GM12875 (cell line): Measurements from ENCODE around the gene PSME2.
"Not testable (repeated sequence)": the region's sequence is repeated elsewhere in the genome, so short reads cannot be mapped to it uniquely, and the experiment has no call there.

ENCODE experiments used
- H3K4me3 ChIP-seq: one replicate; pipeline ENCODE4 v1.5.1; 2011; ENCODE audit warnings: low read depth, low read length, control low read depth
- CTCF ChIP-seq: IDR thresholded peaks from 2 replicates; pipeline ENCODE4 v1.5.1; 2011; ENCODE audit warnings: low read depth, mild to moderate bottlenecking, control low read depth, inconsistent platforms, low read length, moderate library complexity, borderline replicate concordance; ENCODE audit not compliant: insufficient read depth

The PSME2 gene

GRCh38 chr14:24108336-24108874, 38.0 kb downstream of the PSME2 start:
- TF ChIP-seq CTCF: no peak
- no peak overlapping the region for H3K4me3 ChIP-seq

- no peak overlapping the region for H3K4me3 ChIP-seq
- TF ChIP-seq CTCF: no peak
Observed at GRCh38 chr14:24106672-24107271, 39.6 kb downstream of the PSME2 start.

- H3K4me3 ChIP-seq: not testable (repeated sequence)
Observed at GRCh38 chr14:24105609-24106239, 40.7 kb downstream of the PSME2 start.

- H3K4me3 ChIP-seq: no peak overlapping the region
- no peak for TF ChIP-seq CTCF
Observed at GRCh38 chr14:24103451-24103850, 43.0 kb downstream of the PSME2 start.

GRCh38 chr14:24102357-24103048, 43.9 kb downstream of the PSME2 start:
- no peak for TF ChIP-seq CTCF
- H3K4me3 ChIP-seq: no peak overlapping the region

- H3K4me3 ChIP-seq: no peak overlapping the region
- no peak for TF ChIP-seq CTCF
Observed at GRCh38 chr14:24100982-24101494, 45.4 kb downstream of the PSME2 start.

- no peak for TF ChIP-seq CTCF
- H3K4me3 ChIP-seq: no peak overlapping the region
Observed at GRCh38 chr14:24100197-24100981, 46.0 kb downstream of the PSME2 start.
